Upper lobe of left lung (tissue), 4 donors: ENCODE measurements around the gene GPSM1.
"Not testable (repeated sequence)": the region's sequence is repeated elsewhere in the genome, so short reads cannot be mapped to it uniquely, and the experiment has no call there.

Experiments
- EP300 ChIP-seq, 4 donors: sonication (generic); formaldehyde crosslinking; IDR thresholded peaks; one replicate each; pipeline ENCODE4 v1.5.1; 2017; ENCODE audit warnings: antibody characterized with exemption in 4 of 4, control low read depth in 2 of 4
- POLR2A ChIP-seq, 4 donors: fragments of 450-650 bp; IDR thresholded peaks; one replicate each; pipeline ENCODE4 v1.5.1; 2016 to 2017; ENCODE audit warnings: antibody characterized with exemption in 4 of 4, mild to moderate bottlenecking in 2 of 4
- POLR2AphosphoS5 ChIP-seq, 2 donors: sonication (generic); formaldehyde crosslinking; IDR thresholded peaks; one replicate each; pipeline ENCODE4 v1.5.1; 2017; ENCODE audit warnings: antibody characterized with exemption in 2 of 2
- TF ChIP-seq, protein P1 (sequence below), 6 experiments: fragments of 450-650 bp in 4 of 6; fragments of 200-600 bp in 2 of 6; sonication (generic) in 2 of 6; IDR thresholded peaks; one replicate each; pipeline ENCODE4 v1.5.1; 2016 to 2019; ENCODE audit warnings: antibody characterized with exemption in 6 of 6

DNA sequence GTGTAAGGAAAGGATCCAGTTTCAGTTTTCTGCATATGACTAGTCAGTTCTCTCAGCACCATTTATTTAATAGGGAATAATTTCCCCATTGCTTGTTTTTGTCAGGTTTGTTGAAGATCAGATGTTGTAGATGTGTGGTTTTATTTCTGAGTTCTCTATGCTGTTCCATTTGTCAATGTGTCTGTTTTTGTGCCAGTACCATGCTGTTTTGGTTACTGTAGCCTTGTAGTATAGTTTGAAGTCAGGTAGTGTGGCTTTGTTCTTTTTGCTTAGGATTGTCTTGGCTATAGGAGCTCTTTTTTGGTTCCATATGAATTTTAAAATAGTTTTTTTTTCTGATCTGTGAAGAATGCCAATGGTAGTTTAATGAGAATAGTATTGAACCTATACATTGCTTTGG, 6.4 kb upstream of the GPSM1 start:
- TF ChIP-seq POLR2A, POLR2AphosphoS5, EP300 (IDR thresholded peaks at IDR 0.05): not testable (repeated sequence)
- TF ChIP-seq, protein P1, sequence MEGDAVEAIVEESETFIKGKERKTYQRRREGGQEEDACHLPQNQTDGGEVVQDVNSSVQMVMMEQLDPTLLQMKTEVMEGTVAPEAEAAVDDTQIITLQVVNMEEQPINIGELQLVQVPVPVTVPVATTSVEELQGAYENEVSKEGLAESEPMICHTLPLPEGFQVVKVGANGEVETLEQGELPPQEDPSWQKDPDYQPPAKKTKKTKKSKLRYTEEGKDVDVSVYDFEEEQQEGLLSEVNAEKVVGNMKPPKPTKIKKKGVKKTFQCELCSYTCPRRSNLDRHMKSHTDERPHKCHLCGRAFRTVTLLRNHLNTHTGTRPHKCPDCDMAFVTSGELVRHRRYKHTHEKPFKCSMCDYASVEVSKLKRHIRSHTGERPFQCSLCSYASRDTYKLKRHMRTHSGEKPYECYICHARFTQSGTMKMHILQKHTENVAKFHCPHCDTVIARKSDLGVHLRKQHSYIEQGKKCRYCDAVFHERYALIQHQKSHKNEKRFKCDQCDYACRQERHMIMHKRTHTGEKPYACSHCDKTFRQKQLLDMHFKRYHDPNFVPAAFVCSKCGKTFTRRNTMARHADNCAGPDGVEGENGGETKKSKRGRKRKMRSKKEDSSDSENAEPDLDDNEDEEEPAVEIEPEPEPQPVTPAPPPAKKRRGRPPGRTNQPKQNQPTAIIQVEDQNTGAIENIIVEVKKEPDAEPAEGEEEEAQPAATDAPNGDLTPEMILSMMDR (IDR thresholded peaks at IDR 0.05): not testable (repeated sequence)
